Measurements from ENCODE around the gene KLK13. TPM values are rescaled to one million over a fixed set of nuclear protein-coding genes. Genes with fewer than 3 reads are reported as not detected.
A peak's percentile ranks its signal among the peaks of the same experiment; 100 is the strongest.

The KLK13 gene
- total RNA-seq, 2 donors from 2014 or later = 0.42 to 3.4 TPM

- 95 to 98% methylated on average over 44 to 78 of the region's 78 CpGs for WGBS, 2 experiments (ENCODE audit: insufficient coverage in 1 of 2, insufficient read length in 1 of 2)
- DNase-seq = no peak
- no peak overlapping the region for H3K27ac Mint-ChIP-seq
These were observed 33.6 kb upstream of the KLK13 start for GRCh38 chr19:51098365-51099046.

GRCh38 chr19:51097796-51098195, 32.9 kb upstream of the KLK13 start:
- Mint-ChIP-seq H3K27ac (no peak overlapping the region), H3K27me3 (ENCODE audit: insufficient read depth) (no peaks in the 10 kb centered on the region)
- TF ChIP-seq CTCF (conservative IDR thresholded peaks at IDR 0.05) = no peak

More at GRCh38 chr19:51098365-51099046, 33.6 kb upstream of the KLK13 start:
- peaks cover 24% of the 10 kb centered on the region for H3K4me1 Mint-ChIP-seq
- Histone ChIP-seq H3K36me3 (ENCODE audit: control insufficient read depth, insufficient read depth, low read length) (peaks cover 9% of the 10 kb centered on the region), H3K9me3 (ENCODE audit: control insufficient read depth, low read length) (no peaks in the 10 kb centered on the region), H3K27ac (ENCODE audit: low read depth, low read length) (no peak overlapping the region), H3K4me3 (ENCODE audit: low read length) (no peak overlapping the region), H3K27me3 (ENCODE audit: control insufficient read depth, insufficient read depth, low read length, poor library complexity, severe bottlenecking) (no peaks in the 10 kb centered on the region), H3K9ac (ENCODE audit: extremely low read depth, low read length, poor library complexity, severe bottlenecking) (no peak overlapping the region), H3K4me1 (ENCODE audit: control insufficient read depth, insufficient read depth, low read length) (no peaks in the 10 kb centered on the region)
- no peaks in the 10 kb centered on the region for H3K27me3 Mint-ChIP-seq (ENCODE audit: insufficient read depth)
- peak overlapping the region; percentile 41 for H3K4me3 Mint-ChIP-seq
- TF ChIP-seq CTCF (conservative IDR thresholded peaks at IDR 0.05) = peak; percentile 35
- no peaks in the 10 kb centered on the region for H3K9me3 Mint-ChIP-seq
- H3K36me3 Mint-ChIP-seq (ENCODE audit: low read depth) = peaks cover 18% of the 10 kb centered on the region

GRCh38 chr19:51097166-51097738, 32.4 kb upstream of the KLK13 start:
- Histone ChIP-seq H3K36me3 (ENCODE audit: control insufficient read depth, insufficient read depth, low read length) (peaks cover 2% of the 10 kb centered on the region), H3K4me3 (ENCODE audit: low read length) (no peak overlapping the region), H3K9ac (ENCODE audit: extremely low read depth, low read length, poor library complexity, severe bottlenecking) (no peak overlapping the region), H3K4me1 (ENCODE audit: control insufficient read depth, insufficient read depth, low read length) (no peaks in the 10 kb centered on the region), H3K27me3 (ENCODE audit: control insufficient read depth, insufficient read depth, low read length, poor library complexity, severe bottlenecking) (no peaks in the 10 kb centered on the region), H3K27ac (ENCODE audit: low read depth, low read length) (no peak overlapping the region), H3K9me3 (ENCODE audit: control insufficient read depth, low read length) (no peaks in the 10 kb centered on the region)
- peak; percentile 90 for DNase-seq
- 23 to 36% methylated on average over 3 to 6 of the region's 8 CpGs for WGBS, 2 experiments (ENCODE audit: insufficient coverage in 1 of 2, insufficient read length in 1 of 2)
- H3K4me1 Mint-ChIP-seq = peaks cover 30% of the 10 kb centered on the region
- H3K27me3 Mint-ChIP-seq (ENCODE audit: insufficient read depth) = no peaks in the 10 kb centered on the region
- H3K9me3 Mint-ChIP-seq = no peaks in the 10 kb centered on the region
- H3K36me3 Mint-ChIP-seq (ENCODE audit: low read depth) = peaks cover 8% of the 10 kb centered on the region
- H3K4me3 Mint-ChIP-seq = no peak overlapping the region
- TF ChIP-seq CTCF (conservative IDR thresholded peaks at IDR 0.05) = peak; percentile 78
- no peak overlapping the region for H3K27ac Mint-ChIP-seq

More at GRCh38 chr19:51097796-51098195, 32.9 kb upstream of the KLK13 start:
- Mint-ChIP-seq H3K36me3 (ENCODE audit: low read depth) (peaks cover 13% of the 10 kb centered on the region), H3K9me3 (no peaks in the 10 kb centered on the region), H3K4me3 (no peak overlapping the region), H3K4me1 (peaks cover 28% of the 10 kb centered on the region)
- no peak overlapping the region for H3K27ac ChIP-seq (ENCODE audit: low read depth, low read length)
- no peaks in the 10 kb centered on the region for H3K4me1 ChIP-seq (ENCODE audit: control insufficient read depth, insufficient read depth, low read length)
- 89 to 90% methylated on average over 19 of the region's 20 CpGs for WGBS, 2 experiments (ENCODE audit: insufficient coverage in 1 of 2, insufficient read length in 1 of 2)
- H3K36me3 ChIP-seq (ENCODE audit: control insufficient read depth, insufficient read depth, low read length) = peaks cover 5% of the 10 kb centered on the region
- no peak overlapping the region for H3K9ac ChIP-seq (ENCODE audit: extremely low read depth, low read length, poor library complexity, severe bottlenecking)
- no peaks in the 10 kb centered on the region for H3K27me3 ChIP-seq (ENCODE audit: control insufficient read depth, insufficient read depth, low read length, poor library complexity, severe bottlenecking)
- no peak for DNase-seq
- no peaks in the 10 kb centered on the region for H3K9me3 ChIP-seq (ENCODE audit: control insufficient read depth, low read length)
- H3K4me3 ChIP-seq (ENCODE audit: low read length) = no peak overlapping the region
